Activated T-cell treated with anti-CD3 and anti-CD28 coated beads, Interleukin-2, amount 50 U/mL, for 72 hours (primary cell): Measurements from ENCODE around the gene UCK2. TPM values are rescaled to one million over a fixed set of nuclear protein-coding genes. Genes with fewer than 3 reads are reported as not detected.
A peak's percentile ranks its signal among the peaks of the same experiment; 100 is the strongest.

Experiments
- ATAC-seq, 2 donors: fragments of 150-1000 bp; cut with Tn5 transposase; replicated peaks in 1 of 2; 2 replicates each; pipeline ENCODE4 v1.10.0; 2021; ENCODE audit warnings: moderate library complexity in 2 of 2, mild to moderate bottlenecking in 1 of 2
- DNase-seq, 2 donors: peaks; one replicate each; pipeline ENCODE4 v3.0.0; 2021 to 2022; ENCODE audit warnings: mixed read lengths in 1 of 2
- H3K27ac Mint-ChIP-seq: one replicate; pipeline ENCODE4 v1.8.0; 2022; ENCODE audit warnings: mild to moderate bottlenecking, moderate library complexity, mixed read lengths
- H3K27me3 Mint-ChIP-seq: one replicate; pipeline ENCODE4 v1.8.0; 2022; ENCODE audit warnings: low read depth, mixed read lengths
- H3K36me3 Mint-ChIP-seq, 2 donors: one replicate each; pipeline ENCODE4 v1.8.0; 2022; ENCODE audit warnings: mixed read lengths in 2 of 2, mild to moderate bottlenecking in 1 of 2; ENCODE audit not compliant: insufficient read depth in 2 of 2
- H3K4me1 Mint-ChIP-seq: one replicate; pipeline ENCODE4 v1.8.0; 2022; ENCODE audit warnings: low read depth, mixed read lengths
- H3K4me3 Mint-ChIP-seq, 2 donors: one replicate each; pipeline ENCODE4 v1.8.0; 2022; ENCODE audit warnings: mild to moderate bottlenecking in 2 of 2, mixed read lengths in 2 of 2, moderate library complexity in 2 of 2
- H3K9me3 Mint-ChIP-seq, 2 donors: one replicate each; pipeline ENCODE4 v1.8.0; 2022; ENCODE audit warnings: mixed read lengths in 2 of 2
- total RNA-seq, 2 donors: library from RNA; stranded (reverse); gene quantifications; one replicate each; pipeline ENCODE4 v1.2.3, GENCODE V29; 2022

UCK2 gene
- total RNA-seq, 2 donors from 2014 or later: 39.8 to 47.3 TPM

GRCh38 chr1:165824269-165824643 is 3.2 kb upstream of the UCK2 start:
- Mint-ChIP-seq H3K27me3 (peaks cover 5% of the 10 kb centered on the region), H3K4me1 (peaks cover 3% of the 10 kb centered on the region), H3K9me3 (no peaks in the 10 kb centered on the region), H3K4me3 (no peak overlapping the region), H3K36me3 (peaks cover 1% of the 10 kb centered on the region in 2 donors), H3K27ac (no peak overlapping the region)
- no peak for ATAC-seq
- no peak for DNase-seq

- peak overlapping the region; percentile 87 to 92 for H3K4me3 Mint-ChIP-seq
- peaks cover 5% of the 10 kb centered on the region for H3K27me3 Mint-ChIP-seq
- no peaks in the 10 kb centered on the region for H3K9me3 Mint-ChIP-seq
- ATAC-seq (no peak), DNase-seq (no peak)
- peaks cover 4 to 7% of the 10 kb centered on the region in 2 donors for H3K36me3 Mint-ChIP-seq
- peaks cover 10% of the 10 kb centered on the region for H3K4me1 Mint-ChIP-seq
- H3K27ac Mint-ChIP-seq: peak overlapping the region; percentile 72
These were observed 698 bp upstream of the UCK2 start for GRCh38 chr1:165826565-165827267.

- ATAC-seq: peak; percentile 51 to 56
- H3K36me3 Mint-ChIP-seq: peaks cover 4 to 9% of the 10 kb centered on the region in 2 donors
- peaks cover 22% of the 10 kb centered on the region for H3K4me1 Mint-ChIP-seq
- DNase-seq: peak; percentile 51 to 69
- H3K27ac Mint-ChIP-seq: peak overlapping the region; percentile 99
- H3K4me3 Mint-ChIP-seq: peak overlapping the region; percentile 93 to 99
- H3K27me3 Mint-ChIP-seq: peaks cover 5% of the 10 kb centered on the region
- H3K9me3 Mint-ChIP-seq: no peaks in the 10 kb centered on the region
These were observed 772 bp downstream of the UCK2 start for GRCh38 chr1:165828103-165828668.

- Mint-ChIP-seq H3K9me3 (no peaks in the 10 kb centered on the region), H3K4me1 (peaks cover 27% of the 10 kb centered on the region), H3K4me3 (peak overlapping the region; percentile 93 to 99), H3K27ac (peak overlapping the region; percentile 99), H3K27me3 (peaks cover 5% of the 10 kb centered on the region), H3K36me3 (peaks cover 4 to 9% of the 10 kb centered on the region in 2 donors)
- no peak for ATAC-seq
- DNase-seq: peak; percentile 5 to 13
These were observed 1.4 kb downstream of the UCK2 start for GRCh38 chr1:165828669-165829329.

DNA sequence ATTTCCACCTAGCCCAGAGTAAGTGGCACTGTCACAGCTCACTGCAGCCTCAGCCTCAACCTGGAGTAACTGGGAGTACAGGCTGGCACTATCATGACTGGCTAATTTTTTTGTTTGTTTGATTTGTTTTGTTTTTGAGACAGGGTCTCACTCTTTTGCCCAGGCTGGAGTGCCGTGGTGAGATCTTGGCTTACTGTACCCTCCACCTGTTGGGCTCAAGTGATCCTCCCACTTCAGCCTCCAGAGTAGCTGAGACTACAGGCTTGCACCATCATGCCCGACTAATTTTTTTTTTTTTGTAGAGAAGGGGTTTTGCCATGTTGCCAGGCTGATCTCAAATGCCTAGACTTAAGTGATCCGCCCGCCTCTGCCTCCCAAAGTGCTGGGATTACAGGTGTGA is 2.5 kb downstream of the UCK2 start:
- H3K9me3 Mint-ChIP-seq: no peaks in the 10 kb centered on the region
- peaks cover 4 to 9% of the 10 kb centered on the region in 2 donors for H3K36me3 Mint-ChIP-seq
- H3K27me3 Mint-ChIP-seq: peaks cover 5% of the 10 kb centered on the region
- peak overlapping the region; percentile 44 to 93 for H3K4me3 Mint-ChIP-seq
- peaks cover 27% of the 10 kb centered on the region for H3K4me1 Mint-ChIP-seq
- H3K27ac Mint-ChIP-seq: no peak overlapping the region
- no peak for ATAC-seq
- no peak for DNase-seq

GRCh38 chr1:165831146-165831545 is 3.7 kb downstream of the UCK2 start:
- ATAC-seq: no peak
- H3K4me3 Mint-ChIP-seq: no peak overlapping the region
- H3K4me1 Mint-ChIP-seq: peaks cover 27% of the 10 kb centered on the region
- H3K27ac Mint-ChIP-seq: no peak overlapping the region
- H3K9me3 Mint-ChIP-seq: no peaks in the 10 kb centered on the region
- peaks cover 4 to 9% of the 10 kb centered on the region in 2 donors for H3K36me3 Mint-ChIP-seq
- peaks cover 3% of the 10 kb centered on the region for H3K27me3 Mint-ChIP-seq
- DNase-seq: no peak

- Mint-ChIP-seq H3K4me3 (no peak overlapping the region), H3K27ac (no peak overlapping the region), H3K36me3 (peaks cover 4 to 9% of the 10 kb centered on the region in 2 donors), H3K4me1 (peaks cover 27% of the 10 kb centered on the region), H3K27me3 (no peaks in the 10 kb centered on the region), H3K9me3 (no peaks in the 10 kb centered on the region)
- DNase-seq (no peak), ATAC-seq (no peak)
These were observed 5.5 kb downstream of the UCK2 start for GRCh38 chr1:165832902-165833301.

GRCh38 chr1:165833358-165833757 is 5.9 kb downstream of the UCK2 start:
- Mint-ChIP-seq H3K36me3 (peaks cover 4 to 12% of the 10 kb centered on the region in 2 donors), H3K9me3 (no peaks in the 10 kb centered on the region), H3K4me1 (peaks cover 27% of the 10 kb centered on the region), H3K27me3 (no peaks in the 10 kb centered on the region), H3K4me3 (no peak overlapping the region), H3K27ac (no peak overlapping the region)
- DNase-seq: no peak
- ATAC-seq: no peak

GRCh38 chr1:165834229-165834628 is 6.8 kb downstream of the UCK2 start:
- H3K9me3 Mint-ChIP-seq: no peaks in the 10 kb centered on the region
- H3K36me3 Mint-ChIP-seq: peaks cover 3 to 12% of the 10 kb centered on the region in 2 donors
- no peak overlapping the region for H3K27ac Mint-ChIP-seq

DNA sequence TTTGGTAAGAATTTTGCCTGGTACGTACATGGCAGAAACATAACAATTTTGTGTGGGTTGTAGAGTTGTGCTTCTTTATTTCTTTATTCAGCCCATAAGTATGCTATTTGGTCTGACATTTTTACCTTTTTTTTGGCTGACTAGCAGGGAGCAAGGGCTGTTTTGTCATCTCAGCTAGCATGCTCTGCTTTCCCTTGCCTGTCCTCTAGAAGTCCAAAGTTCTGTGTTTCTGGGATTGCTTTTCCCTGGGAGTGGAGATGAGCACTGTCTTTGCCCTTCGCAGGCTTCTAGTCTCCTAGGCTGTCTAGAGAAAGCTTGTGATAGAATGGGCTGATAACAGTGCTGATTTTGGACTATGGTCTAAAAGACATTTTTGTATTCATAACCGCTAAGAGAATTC is 7.5 kb downstream of the UCK2 start:
- no peak for DNase-seq
- no peak overlapping the region for H3K4me3 Mint-ChIP-seq
- H3K9me3 Mint-ChIP-seq: no peaks in the 10 kb centered on the region
- no peak overlapping the region for H3K27ac Mint-ChIP-seq
- H3K4me1 Mint-ChIP-seq: peaks cover 22% of the 10 kb centered on the region
- H3K36me3 Mint-ChIP-seq: peaks cover 0 to 8% of the 10 kb centered on the region in 2 donors
- H3K27me3 Mint-ChIP-seq: no peaks in the 10 kb centered on the region
- ATAC-seq: no peak

More at GRCh38 chr1:165834229-165834628, 6.8 kb downstream of the UCK2 start:
- ATAC-seq (no peak), DNase-seq (no peak)
- no peaks in the 10 kb centered on the region for H3K27me3 Mint-ChIP-seq
- no peak overlapping the region for H3K4me3 Mint-ChIP-seq
- H3K4me1 Mint-ChIP-seq: peaks cover 29% of the 10 kb centered on the region

DNA sequence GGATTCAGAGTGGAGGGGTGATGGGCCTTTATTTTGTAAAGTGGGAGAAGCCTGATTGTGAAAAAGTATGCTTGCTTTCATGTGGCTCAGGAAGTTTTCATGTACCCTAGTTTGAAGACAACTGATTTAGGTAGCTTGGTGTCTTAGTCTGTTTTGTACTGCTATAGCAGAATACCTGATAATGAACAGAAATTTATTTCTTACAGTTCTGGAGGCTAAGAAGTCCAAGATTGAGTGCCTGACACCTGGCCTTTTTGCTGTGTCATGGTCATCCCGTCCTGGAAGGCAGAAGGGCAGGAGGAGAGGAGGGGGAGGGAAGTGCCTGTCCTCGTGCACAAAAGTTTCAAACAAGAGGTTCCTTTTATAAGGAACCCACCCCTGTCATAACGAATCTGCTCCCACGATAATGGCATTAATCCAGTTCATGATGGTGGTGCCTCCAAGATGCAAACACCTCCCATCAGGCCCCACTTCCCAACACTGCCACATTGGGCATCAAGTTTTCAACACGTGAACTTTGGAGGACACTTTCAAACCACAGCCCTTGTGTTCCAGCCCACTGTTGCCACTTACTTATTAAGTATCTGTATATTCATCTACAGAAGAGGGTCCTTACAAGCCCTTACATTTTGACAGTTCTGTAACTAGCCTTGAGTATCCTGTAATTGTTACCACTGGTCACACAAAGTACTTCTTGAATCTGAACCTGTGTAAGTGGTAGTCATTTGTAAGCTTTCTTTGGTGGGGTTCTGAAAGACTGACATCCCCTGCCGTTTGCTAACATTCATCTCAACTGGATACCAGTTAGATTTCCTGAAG is 9.5 kb downstream of the UCK2 start:
- no peaks in the 10 kb centered on the region for H3K27me3 Mint-ChIP-seq
- no peak overlapping the region for H3K4me3 Mint-ChIP-seq
- no peak overlapping the region for H3K27ac Mint-ChIP-seq
- no peaks in the 10 kb centered on the region for H3K9me3 Mint-ChIP-seq
- H3K36me3 Mint-ChIP-seq: peaks cover 0 to 10% of the 10 kb centered on the region in 2 donors
- peaks cover 29% of the 10 kb centered on the region for H3K4me1 Mint-ChIP-seq
- no peak for ATAC-seq
- DNase-seq: no peak

DNA sequence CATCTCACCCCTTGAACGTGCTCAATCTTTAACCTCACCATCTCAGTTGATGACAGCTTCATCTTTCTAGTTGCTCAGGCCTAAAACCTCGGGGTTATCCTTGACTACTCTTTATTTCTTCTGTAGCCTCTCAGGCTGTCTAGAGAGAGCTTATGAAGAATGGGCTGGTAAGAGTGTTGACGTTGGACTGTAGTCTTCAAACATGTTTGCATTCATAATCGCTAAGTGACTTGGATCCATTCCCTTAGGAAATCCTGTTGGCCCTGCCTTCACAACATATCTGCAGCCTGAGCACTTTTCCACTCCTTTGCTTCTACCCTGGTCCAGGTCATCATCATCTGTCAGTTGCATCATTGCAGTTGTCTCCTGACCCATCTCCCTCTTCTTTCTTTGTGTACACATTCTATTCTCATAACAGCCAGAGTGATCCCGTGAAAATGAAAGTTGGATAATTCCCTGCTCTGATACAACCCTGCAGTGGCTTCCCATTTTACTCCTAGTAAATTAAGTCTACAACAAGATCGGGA is 10.5 kb downstream of the UCK2 start:
- Mint-ChIP-seq H3K4me1 (peaks cover 31% of the 10 kb centered on the region), H3K4me3 (no peak overlapping the region), H3K9me3 (no peaks in the 10 kb centered on the region), H3K27me3 (no peaks in the 10 kb centered on the region), H3K36me3 (peaks cover 0 to 10% of the 10 kb centered on the region in 2 donors), H3K27ac (no peak overlapping the region)
- DNase-seq (no peak), ATAC-seq (no peak)
